Measurements from ENCODE around the gene KRTAP10-2.

Gene KRTAP10-2

DNA sequence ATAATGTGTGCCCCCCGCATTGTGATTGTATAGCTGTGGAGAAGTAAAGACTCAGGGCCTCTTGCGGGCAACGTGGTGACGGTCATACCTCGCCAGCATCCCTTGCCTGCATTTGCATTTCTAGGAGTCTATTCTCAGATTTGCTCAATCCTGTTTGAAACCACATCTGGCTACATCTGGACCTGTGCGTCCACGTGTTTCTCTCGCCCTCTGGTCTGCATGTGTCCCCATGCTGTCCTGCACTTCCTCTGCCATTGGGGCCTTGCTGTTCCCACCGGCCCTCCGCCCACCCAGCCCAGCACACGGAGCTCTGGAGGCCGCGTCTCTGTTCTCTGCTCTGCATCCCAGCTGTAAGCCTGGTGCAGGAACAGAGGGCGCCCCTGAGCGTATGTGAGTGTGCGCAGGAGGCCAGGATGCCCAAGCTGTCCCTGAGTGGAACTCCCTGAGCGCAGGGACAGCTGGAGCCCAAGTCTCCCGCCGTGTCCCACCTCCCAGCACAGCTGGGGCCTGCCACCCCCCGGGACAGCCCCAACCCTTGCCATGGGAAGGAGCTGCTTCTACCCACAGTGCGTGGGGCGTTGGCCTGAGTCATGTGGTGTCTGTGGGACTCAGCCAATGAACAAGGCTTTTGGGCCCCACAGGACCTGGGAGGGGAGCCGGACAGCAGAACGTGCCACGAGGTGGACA lies 1.6 kb downstream of the KRTAP10-2 start:
- Histone ChIP-seq H2AFZ (no peak overlapping the region), H3K79me2 (no peaks in the 10 kb centered on the region), H3K9me3 (ENCODE audit: control insufficient read depth, low read length) (no peaks in the 10 kb centered on the region), H3K36me3 (ENCODE audit: control insufficient read depth, insufficient read depth, low read length) (no peaks in the 10 kb centered on the region), H3K4me3 (ENCODE audit: low read depth, low read length) (no peak overlapping the region), H3K9ac (no peak overlapping the region), H3K4me1 (no peaks in the 10 kb centered on the region), H3K4me2 (ENCODE audit: low read length) (no peak overlapping the region), H3K27ac (no peak overlapping the region), H3K27me3 (ENCODE audit: control insufficient read depth, insufficient read depth, low read length) (no peaks in the 10 kb centered on the region)
- no peak for TF ChIP-seq CTCF (IDR thresholded peaks at IDR 0.05)

DNA sequence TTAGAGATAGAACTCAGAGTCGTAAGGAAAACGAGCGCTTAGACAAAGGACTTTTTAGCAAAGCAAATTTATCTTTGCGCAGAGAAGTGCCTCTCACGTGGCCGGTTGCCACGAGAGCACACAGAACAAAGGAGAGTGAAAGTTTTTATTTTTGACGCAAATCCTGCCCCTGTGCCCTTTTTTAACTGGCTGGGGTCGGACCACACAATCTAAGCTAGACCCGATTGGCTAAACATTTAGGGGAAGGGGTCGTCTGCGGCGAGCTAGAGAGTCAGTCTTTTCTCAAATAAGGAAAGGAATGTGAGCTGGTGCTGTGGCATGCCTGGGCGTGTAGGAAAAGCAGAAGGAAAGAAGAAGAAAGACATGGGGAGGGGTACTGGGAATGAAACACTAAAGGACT lies 2.4 kb downstream of the KRTAP10-2 start:
- H2AFZ ChIP-seq, result no peak overlapping the region
- no peaks in the 10 kb centered on the region for H3K36me3 ChIP-seq (ENCODE audit: control insufficient read depth, insufficient read depth, low read length)
- H3K9ac ChIP-seq, result no peak overlapping the region
- no peaks in the 10 kb centered on the region for H3K4me1 ChIP-seq
- no peaks in the 10 kb centered on the region for H3K79me2 ChIP-seq
- H3K4me3 ChIP-seq (ENCODE audit: low read depth, low read length), result no peak overlapping the region
- H3K4me2 ChIP-seq (ENCODE audit: low read length), result no peak overlapping the region
- H3K27ac ChIP-seq, result no peak overlapping the region
- H3K27me3 ChIP-seq (ENCODE audit: control insufficient read depth, insufficient read depth, low read length), result no peaks in the 10 kb centered on the region
- no peak for TF ChIP-seq CTCF (IDR thresholded peaks at IDR 0.05)
- H3K9me3 ChIP-seq (ENCODE audit: control insufficient read depth, low read length), result no peaks in the 10 kb centered on the region

DNA sequence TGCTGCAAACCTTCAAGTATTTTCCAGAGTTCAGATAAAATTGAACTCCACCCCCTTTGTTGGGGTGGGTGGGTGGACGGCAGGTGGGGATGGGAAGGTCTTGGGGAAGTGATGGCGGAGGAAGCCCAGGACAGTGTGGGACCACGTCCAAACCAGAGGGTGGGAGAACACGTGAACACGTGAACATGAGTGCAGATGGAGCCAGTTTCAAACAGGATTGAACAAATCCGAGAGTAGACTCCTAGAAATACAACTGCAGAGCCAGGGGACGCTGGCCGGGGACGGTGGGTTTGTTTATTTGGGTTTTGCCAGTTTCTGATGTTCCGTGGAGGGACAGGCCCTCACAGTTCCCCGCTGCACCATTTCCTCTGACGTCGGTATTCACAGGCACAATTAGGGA lies 2.9 kb downstream of the KRTAP10-2 start:
- no peaks in the 10 kb centered on the region for H3K36me3 ChIP-seq (ENCODE audit: control insufficient read depth, insufficient read depth, low read length)
- no peak overlapping the region for H3K4me2 ChIP-seq (ENCODE audit: low read length)
- no peak overlapping the region for H3K4me3 ChIP-seq (ENCODE audit: low read depth, low read length)
- TF ChIP-seq CTCF (IDR thresholded peaks at IDR 0.05), result no peak
- H3K79me2 ChIP-seq, result no peaks in the 10 kb centered on the region
- H3K9me3 ChIP-seq (ENCODE audit: control insufficient read depth, low read length), result no peaks in the 10 kb centered on the region
- H2AFZ ChIP-seq, result no peak overlapping the region
- H3K27ac ChIP-seq, result no peak overlapping the region
- H3K27me3 ChIP-seq (ENCODE audit: control insufficient read depth, insufficient read depth, low read length), result no peaks in the 10 kb centered on the region
- no peak overlapping the region for H3K9ac ChIP-seq
- no peaks in the 10 kb centered on the region for H3K4me1 ChIP-seq

DNA sequence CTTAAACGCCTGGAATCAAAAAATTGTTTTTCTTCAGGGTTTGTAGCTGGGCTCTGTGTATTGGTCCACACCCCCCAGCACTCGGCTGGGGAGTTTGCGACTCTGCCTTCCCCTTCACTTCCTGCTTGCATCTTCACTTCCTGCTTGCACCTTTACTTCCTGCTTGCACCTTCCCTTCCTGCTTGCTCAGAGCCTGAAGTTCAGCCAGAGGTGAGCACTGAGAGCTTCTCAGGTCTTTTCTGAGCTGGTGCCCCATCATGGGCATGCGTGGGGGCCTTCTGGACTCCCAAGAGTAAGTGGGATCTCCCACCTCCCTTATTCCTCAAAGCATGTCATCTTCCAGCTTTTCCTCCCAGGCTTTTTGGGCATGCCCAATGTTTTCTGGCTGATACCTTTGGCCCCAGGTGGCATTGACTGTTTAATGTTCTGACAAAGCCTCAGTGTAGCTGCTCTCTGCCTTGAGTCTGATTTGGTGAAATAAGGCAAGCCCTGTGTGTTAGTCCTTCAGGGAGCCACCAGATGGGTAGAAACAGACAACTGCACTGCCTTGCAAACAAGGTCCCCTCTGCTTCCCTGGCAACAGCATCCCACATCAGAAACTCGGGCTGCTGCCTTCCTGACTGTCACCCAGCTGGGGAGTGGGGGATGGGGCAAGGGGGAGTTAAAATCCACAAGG lies 3.5 kb downstream of the KRTAP10-2 start:
- no peak overlapping the region for H3K4me2 ChIP-seq (ENCODE audit: low read length)
- no peak overlapping the region for H3K9ac ChIP-seq
- H3K27ac ChIP-seq, result no peak overlapping the region
- H3K4me3 ChIP-seq (ENCODE audit: low read depth, low read length), result no peak overlapping the region
- H3K4me1 ChIP-seq, result no peaks in the 10 kb centered on the region
- no peaks in the 10 kb centered on the region for H3K79me2 ChIP-seq
- H3K27me3 ChIP-seq (ENCODE audit: control insufficient read depth, insufficient read depth, low read length), result no peaks in the 10 kb centered on the region
- no peaks in the 10 kb centered on the region for H3K9me3 ChIP-seq (ENCODE audit: control insufficient read depth, low read length)
- H3K36me3 ChIP-seq (ENCODE audit: control insufficient read depth, insufficient read depth, low read length), result no peaks in the 10 kb centered on the region
- TF ChIP-seq CTCF (IDR thresholded peaks at IDR 0.05), result no peak
- H2AFZ ChIP-seq, result no peak overlapping the region

- no peaks in the 10 kb centered on the region for H3K36me3 ChIP-seq (ENCODE audit: control insufficient read depth, insufficient read depth, low read length)
- H3K27me3 ChIP-seq (ENCODE audit: control insufficient read depth, insufficient read depth, low read length), result no peaks in the 10 kb centered on the region
- no peak overlapping the region for H3K4me2 ChIP-seq (ENCODE audit: low read length)
- H3K9me3 ChIP-seq (ENCODE audit: control insufficient read depth, low read length), result no peaks in the 10 kb centered on the region
- H3K4me3 ChIP-seq (ENCODE audit: low read depth, low read length), result no peak overlapping the region
- no peaks in the 10 kb centered on the region for H3K4me1 ChIP-seq
- no peak for TF ChIP-seq CTCF (IDR thresholded peaks at IDR 0.05)
- no peak overlapping the region for H3K9ac ChIP-seq
- H3K27ac ChIP-seq, result no peak overlapping the region
- no peaks in the 10 kb centered on the region for H3K79me2 ChIP-seq
- H2AFZ ChIP-seq, result no peak overlapping the region
Observed at GRCh38 chr21:44544566-44544965, 6.7 kb downstream of the KRTAP10-2 start.

All from parathyroid adenoma (tissue), 2 donors.